GM23338 (cell line): ENCODE measurements around the gene PNLIP. TPM values are rescaled to one million over a fixed set of nuclear protein-coding genes. Genes with fewer than 3 reads are reported as not detected.

Experiments used
- ATAC-seq: fragments of 200-7000 bp; cut with Tn5 transposase; 3 replicates; pipeline ENCODE4 v1.9.1; 2020
- DNase-seq: peaks from one replicate; pipeline ENCODE4 v3.0.0-alpha.2; 2015; ENCODE audit warnings: low spot score
- H2AFZ ChIP-seq: fragments of 200-600 bp; sonication (generic); 2 replicates; pipeline ENCODE4 v1.8.0; 2016; ENCODE audit warnings: antibody characterized with exemption, mild to moderate bottlenecking, moderate library complexity
- H3F3A ChIP-seq: fragments of 200-600 bp; sonication (generic); replicated peaks from 2 replicates; pipeline ENCODE4 v1.8.0; 2017; ENCODE audit warnings: antibody characterized with exemption, mixed run types, low read depth
- H3K27ac ChIP-seq: fragments of 200-600 bp; sonication (generic); 2 replicates; pipeline ENCODE4 v1.6.1; 2016; ENCODE audit warnings: low read depth
- H3K27me3 ChIP-seq: fragments of 200-600 bp; sonication (generic); 2 replicates; pipeline ENCODE4 v1.8.0; 2016; ENCODE audit warnings: mild to moderate bottlenecking, mixed run types, moderate library complexity; ENCODE audit not compliant: insufficient read depth
- H3K36me3 ChIP-seq: fragments of 200-600 bp; sonication (generic); 2 replicates; pipeline ENCODE4 v1.8.0; 2016; ENCODE audit warnings: mild to moderate bottlenecking; ENCODE audit not compliant: insufficient read depth
- H3K4me1 ChIP-seq: fragments of 200-600 bp; sonication (generic); 2 replicates; pipeline ENCODE4 v1.8.0; 2016; ENCODE audit warnings: mild to moderate bottlenecking, moderate library complexity; ENCODE audit not compliant: insufficient read depth
- H3K4me2 ChIP-seq: fragments of 200-600 bp; sonication (generic); 2 replicates; pipeline ENCODE4 v1.7.1; 2017; ENCODE audit warnings: mixed run types
- H3K4me3 ChIP-seq: fragments of 200-600 bp; sonication (generic); 2 replicates; pipeline ENCODE4 v1.6.1; 2016; ENCODE audit warnings: mixed run types
- H3K79me2 ChIP-seq: fragments of 200-600 bp; sonication (generic); replicated peaks from 2 replicates; pipeline ENCODE4 v1.8.0; 2017; ENCODE audit warnings: mild to moderate bottlenecking; ENCODE audit not compliant: insufficient read depth
- H3K9me2 ChIP-seq: fragments of 200-600 bp; sonication (generic); 2 replicates; pipeline ENCODE4 v1.8.0; 2017; ENCODE audit not compliant: insufficient read depth
- H4K20me1 ChIP-seq: fragments of 200-600 bp; sonication (generic); replicated peaks from 2 replicates; pipeline ENCODE4 v1.8.0; 2017; ENCODE audit warnings: mild to moderate bottlenecking; ENCODE audit not compliant: insufficient read depth
- H3K27ac Mint-ChIP-seq: 2 replicates; pipeline ENCODE4 v1.8.0; 2020; ENCODE audit warnings: inconsistent platforms, mild to moderate bottlenecking, moderate library complexity, mixed read lengths
- H3K27me3 Mint-ChIP-seq: 3 replicates; pipeline ENCODE4 v1.8.0; 2022; ENCODE audit warnings: low read depth, mild to moderate bottlenecking, moderate library complexity, mixed read lengths, inconsistent platforms; ENCODE audit not compliant: insufficient read depth, poor library complexity
- H3K36me3 Mint-ChIP-seq: 3 replicates; pipeline ENCODE4 v1.8.0; 2021; ENCODE audit warnings: low read depth, mild to moderate bottlenecking, inconsistent platforms, moderate library complexity, mixed read lengths
- H3K4me1 Mint-ChIP-seq: 3 replicates; pipeline ENCODE4 v1.8.0; 2020; ENCODE audit warnings: mild to moderate bottlenecking, inconsistent platforms, mixed read lengths
- H3K4me3 Mint-ChIP-seq: 3 replicates; pipeline ENCODE4 v1.8.0; 2021; ENCODE audit warnings: moderate library complexity, mild to moderate bottlenecking, inconsistent platforms, mixed read lengths
- H3K9me3 Mint-ChIP-seq: 3 replicates; pipeline ENCODE4 v1.8.0; 2020; ENCODE audit warnings: moderate library complexity, mild to moderate bottlenecking, inconsistent platforms, mixed read lengths
- CREB1 ChIP-seq: fragments of 250-450 bp; sonication (Bioruptor Pico); IDR thresholded peaks from 2 replicates; pipeline ENCODE4 v1.5.0; 2020; ENCODE audit warnings: low read depth, mild to moderate bottlenecking, moderate library complexity
- EZH2 ChIP-seq: fragments of 200-600 bp; sonication (generic); IDR thresholded peaks from one replicate; pipeline ENCODE4 v1.8.0; 2017; ENCODE audit warnings: antibody characterized with exemption, mild to moderate bottlenecking, low read depth; ENCODE audit not compliant: unreplicated experiment
- POLR2AphosphoS5 ChIP-seq: IDR thresholded peaks from 2 replicates; pipeline ENCODE4 v1.6.1; 2016; ENCODE audit warnings: antibody characterized with exemption, low read depth
- STAT1 ChIP-seq: IDR thresholded peaks from one replicate; pipeline ENCODE4 v1.6.1; 2016; ENCODE audit warnings: antibody characterized with exemption; ENCODE audit not compliant: unreplicated experiment
- ZNF114 ChIP-seq: fragments of 250-450 bp; sonication (Bioruptor Pico); IDR thresholded peaks from 2 replicates; pipeline ENCODE4 v1.5.0; 2020; ENCODE audit warnings: mild to moderate bottlenecking, moderate library complexity
- ZNF331 ChIP-seq: fragments of 250-450 bp; sonication (Bioruptor Pico); IDR thresholded peaks from 2 replicates; pipeline ENCODE4 v1.5.0; 2020; ENCODE audit warnings: low read depth, mild to moderate bottlenecking, moderate library complexity
- polyA plus RNA-seq: library from polyadenylated mRNA; unstranded; fragments of >200 nt; fragmentation: Nextera tagmentation; extraction: Ambion mirVana; gene quantifications from 2 replicates; pipeline ENCODE4 v1.2.1, GENCODE V29; 2016
- total RNA-seq: library from RNA; depleted of rRNA; stranded (reverse); fragments of >200 nt; shearing (Covaris generic); gene quantifications from 2 replicates; pipeline ENCODE4 v1.2.3, GENCODE V29; 2014
- TF ChIP-seq, protein P1 (sequence below): IDR thresholded peaks from 2 replicates; pipeline ENCODE4 v1.6.1; 2016; ENCODE audit warnings: antibody characterized with exemption
- TF ChIP-seq, protein P2 (sequence below), 2 experiments: fragments of 200-600 bp in 1 of 2; sonication (generic) in 1 of 2; conservative IDR thresholded peaks; 2 replicates each; pipeline versions ENCODE4 v1.5.1 to v1.6.1; 2016 to 2017; ENCODE audit warnings: antibody characterized with exemption in 2 of 2, low read depth in 2 of 2, mild to moderate bottlenecking in 2 of 2, moderate library complexity in 1 of 2
- TF ChIP-seq, protein P3 (sequence below): IDR thresholded peaks from one replicate; pipeline ENCODE4 v1.6.1; 2018; ENCODE audit warnings: antibody characterized with exemption; ENCODE audit not compliant: unreplicated experiment
- TF ChIP-seq, protein P4 (sequence below): fragments of 250-450 bp; sonication (Bioruptor Pico); IDR thresholded peaks from 2 replicates; pipeline ENCODE4 v1.5.0; 2020; ENCODE audit warnings: mild to moderate bottlenecking, moderate library complexity

The PNLIP gene
- total and polyA plus RNA-seq, 2 experiments from 2014 or later, result not detected

DNA sequence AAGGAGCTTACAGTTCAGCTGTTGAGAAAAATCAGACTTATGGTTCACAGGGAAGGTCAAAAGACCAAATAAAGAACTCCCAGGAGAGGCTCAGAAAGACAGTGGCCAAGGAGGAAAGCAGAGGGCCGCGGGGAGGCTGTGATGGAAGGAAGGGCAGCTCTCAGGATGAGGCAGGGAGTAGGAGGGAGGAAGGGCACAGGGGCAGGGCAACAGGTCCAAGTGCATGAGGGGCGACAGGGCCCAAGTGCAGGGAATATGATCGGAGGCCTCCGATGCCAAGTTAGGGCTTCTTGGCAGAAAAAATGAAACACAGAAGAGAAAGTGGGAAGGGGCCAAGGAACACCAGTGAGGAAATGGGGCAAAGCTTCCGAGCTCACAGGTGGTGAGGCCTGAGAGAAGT, 61.6 kb downstream of the PNLIP start:
- H3K4me3 Mint-ChIP-seq, result no peak overlapping the region
- Histone ChIP-seq H3K9me2 (peaks cover 6% of the 10 kb centered on the region; the same call in 1 of the 2 replicates), H4K20me1 (no peaks in the 10 kb centered on the region), H3K4me3 (no peak overlapping the region), H3K79me2 (no peaks in the 10 kb centered on the region), H3K36me3 (no peaks in the 10 kb centered on the region), H3K27me3 (peaks cover 14% of the 10 kb centered on the region; the same call in 1 of the 2 replicates), H3F3A (no peaks in the 10 kb centered on the region), H3K27ac (no peak overlapping the region), H3K4me2 (no peak overlapping the region), H2AFZ (no peak overlapping the region), H3K4me1 (no peaks in the 10 kb centered on the region)
- TF ChIP-seq POLR2AphosphoS5, result no peak
- TF ChIP-seq ZNF331, result no peak
- TF ChIP-seq STAT1, result no peak
- TF ChIP-seq, protein P1, sequence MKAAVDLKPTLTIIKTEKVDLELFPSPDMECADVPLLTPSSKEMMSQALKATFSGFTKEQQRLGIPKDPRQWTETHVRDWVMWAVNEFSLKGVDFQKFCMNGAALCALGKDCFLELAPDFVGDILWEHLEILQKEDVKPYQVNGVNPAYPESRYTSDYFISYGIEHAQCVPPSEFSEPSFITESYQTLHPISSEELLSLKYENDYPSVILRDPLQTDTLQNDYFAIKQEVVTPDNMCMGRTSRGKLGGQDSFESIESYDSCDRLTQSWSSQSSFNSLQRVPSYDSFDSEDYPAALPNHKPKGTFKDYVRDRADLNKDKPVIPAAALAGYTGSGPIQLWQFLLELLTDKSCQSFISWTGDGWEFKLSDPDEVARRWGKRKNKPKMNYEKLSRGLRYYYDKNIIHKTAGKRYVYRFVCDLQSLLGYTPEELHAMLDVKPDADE, result no peak
- TF ChIP-seq, protein P2, sequence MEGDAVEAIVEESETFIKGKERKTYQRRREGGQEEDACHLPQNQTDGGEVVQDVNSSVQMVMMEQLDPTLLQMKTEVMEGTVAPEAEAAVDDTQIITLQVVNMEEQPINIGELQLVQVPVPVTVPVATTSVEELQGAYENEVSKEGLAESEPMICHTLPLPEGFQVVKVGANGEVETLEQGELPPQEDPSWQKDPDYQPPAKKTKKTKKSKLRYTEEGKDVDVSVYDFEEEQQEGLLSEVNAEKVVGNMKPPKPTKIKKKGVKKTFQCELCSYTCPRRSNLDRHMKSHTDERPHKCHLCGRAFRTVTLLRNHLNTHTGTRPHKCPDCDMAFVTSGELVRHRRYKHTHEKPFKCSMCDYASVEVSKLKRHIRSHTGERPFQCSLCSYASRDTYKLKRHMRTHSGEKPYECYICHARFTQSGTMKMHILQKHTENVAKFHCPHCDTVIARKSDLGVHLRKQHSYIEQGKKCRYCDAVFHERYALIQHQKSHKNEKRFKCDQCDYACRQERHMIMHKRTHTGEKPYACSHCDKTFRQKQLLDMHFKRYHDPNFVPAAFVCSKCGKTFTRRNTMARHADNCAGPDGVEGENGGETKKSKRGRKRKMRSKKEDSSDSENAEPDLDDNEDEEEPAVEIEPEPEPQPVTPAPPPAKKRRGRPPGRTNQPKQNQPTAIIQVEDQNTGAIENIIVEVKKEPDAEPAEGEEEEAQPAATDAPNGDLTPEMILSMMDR (conservative IDR thresholded peaks at IDR 0.05; ENCODE audit: low read depth in 2 of 2), result no peak
- TF ChIP-seq ZNF114, result no peak
- TF ChIP-seq, protein P3, sequence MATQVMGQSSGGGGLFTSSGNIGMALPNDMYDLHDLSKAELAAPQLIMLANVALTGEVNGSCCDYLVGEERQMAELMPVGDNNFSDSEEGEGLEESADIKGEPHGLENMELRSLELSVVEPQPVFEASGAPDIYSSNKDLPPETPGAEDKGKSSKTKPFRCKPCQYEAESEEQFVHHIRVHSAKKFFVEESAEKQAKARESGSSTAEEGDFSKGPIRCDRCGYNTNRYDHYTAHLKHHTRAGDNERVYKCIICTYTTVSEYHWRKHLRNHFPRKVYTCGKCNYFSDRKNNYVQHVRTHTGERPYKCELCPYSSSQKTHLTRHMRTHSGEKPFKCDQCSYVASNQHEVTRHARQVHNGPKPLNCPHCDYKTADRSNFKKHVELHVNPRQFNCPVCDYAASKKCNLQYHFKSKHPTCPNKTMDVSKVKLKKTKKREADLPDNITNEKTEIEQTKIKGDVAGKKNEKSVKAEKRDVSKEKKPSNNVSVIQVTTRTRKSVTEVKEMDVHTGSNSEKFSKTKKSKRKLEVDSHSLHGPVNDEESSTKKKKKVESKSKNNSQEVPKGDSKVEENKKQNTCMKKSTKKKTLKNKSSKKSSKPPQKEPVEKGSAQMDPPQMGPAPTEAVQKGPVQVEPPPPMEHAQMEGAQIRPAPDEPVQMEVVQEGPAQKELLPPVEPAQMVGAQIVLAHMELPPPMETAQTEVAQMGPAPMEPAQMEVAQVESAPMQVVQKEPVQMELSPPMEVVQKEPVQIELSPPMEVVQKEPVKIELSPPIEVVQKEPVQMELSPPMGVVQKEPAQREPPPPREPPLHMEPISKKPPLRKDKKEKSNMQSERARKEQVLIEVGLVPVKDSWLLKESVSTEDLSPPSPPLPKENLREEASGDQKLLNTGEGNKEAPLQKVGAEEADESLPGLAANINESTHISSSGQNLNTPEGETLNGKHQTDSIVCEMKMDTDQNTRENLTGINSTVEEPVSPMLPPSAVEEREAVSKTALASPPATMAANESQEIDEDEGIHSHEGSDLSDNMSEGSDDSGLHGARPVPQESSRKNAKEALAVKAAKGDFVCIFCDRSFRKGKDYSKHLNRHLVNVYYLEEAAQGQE, result no peak
- TF ChIP-seq, protein P4, sequence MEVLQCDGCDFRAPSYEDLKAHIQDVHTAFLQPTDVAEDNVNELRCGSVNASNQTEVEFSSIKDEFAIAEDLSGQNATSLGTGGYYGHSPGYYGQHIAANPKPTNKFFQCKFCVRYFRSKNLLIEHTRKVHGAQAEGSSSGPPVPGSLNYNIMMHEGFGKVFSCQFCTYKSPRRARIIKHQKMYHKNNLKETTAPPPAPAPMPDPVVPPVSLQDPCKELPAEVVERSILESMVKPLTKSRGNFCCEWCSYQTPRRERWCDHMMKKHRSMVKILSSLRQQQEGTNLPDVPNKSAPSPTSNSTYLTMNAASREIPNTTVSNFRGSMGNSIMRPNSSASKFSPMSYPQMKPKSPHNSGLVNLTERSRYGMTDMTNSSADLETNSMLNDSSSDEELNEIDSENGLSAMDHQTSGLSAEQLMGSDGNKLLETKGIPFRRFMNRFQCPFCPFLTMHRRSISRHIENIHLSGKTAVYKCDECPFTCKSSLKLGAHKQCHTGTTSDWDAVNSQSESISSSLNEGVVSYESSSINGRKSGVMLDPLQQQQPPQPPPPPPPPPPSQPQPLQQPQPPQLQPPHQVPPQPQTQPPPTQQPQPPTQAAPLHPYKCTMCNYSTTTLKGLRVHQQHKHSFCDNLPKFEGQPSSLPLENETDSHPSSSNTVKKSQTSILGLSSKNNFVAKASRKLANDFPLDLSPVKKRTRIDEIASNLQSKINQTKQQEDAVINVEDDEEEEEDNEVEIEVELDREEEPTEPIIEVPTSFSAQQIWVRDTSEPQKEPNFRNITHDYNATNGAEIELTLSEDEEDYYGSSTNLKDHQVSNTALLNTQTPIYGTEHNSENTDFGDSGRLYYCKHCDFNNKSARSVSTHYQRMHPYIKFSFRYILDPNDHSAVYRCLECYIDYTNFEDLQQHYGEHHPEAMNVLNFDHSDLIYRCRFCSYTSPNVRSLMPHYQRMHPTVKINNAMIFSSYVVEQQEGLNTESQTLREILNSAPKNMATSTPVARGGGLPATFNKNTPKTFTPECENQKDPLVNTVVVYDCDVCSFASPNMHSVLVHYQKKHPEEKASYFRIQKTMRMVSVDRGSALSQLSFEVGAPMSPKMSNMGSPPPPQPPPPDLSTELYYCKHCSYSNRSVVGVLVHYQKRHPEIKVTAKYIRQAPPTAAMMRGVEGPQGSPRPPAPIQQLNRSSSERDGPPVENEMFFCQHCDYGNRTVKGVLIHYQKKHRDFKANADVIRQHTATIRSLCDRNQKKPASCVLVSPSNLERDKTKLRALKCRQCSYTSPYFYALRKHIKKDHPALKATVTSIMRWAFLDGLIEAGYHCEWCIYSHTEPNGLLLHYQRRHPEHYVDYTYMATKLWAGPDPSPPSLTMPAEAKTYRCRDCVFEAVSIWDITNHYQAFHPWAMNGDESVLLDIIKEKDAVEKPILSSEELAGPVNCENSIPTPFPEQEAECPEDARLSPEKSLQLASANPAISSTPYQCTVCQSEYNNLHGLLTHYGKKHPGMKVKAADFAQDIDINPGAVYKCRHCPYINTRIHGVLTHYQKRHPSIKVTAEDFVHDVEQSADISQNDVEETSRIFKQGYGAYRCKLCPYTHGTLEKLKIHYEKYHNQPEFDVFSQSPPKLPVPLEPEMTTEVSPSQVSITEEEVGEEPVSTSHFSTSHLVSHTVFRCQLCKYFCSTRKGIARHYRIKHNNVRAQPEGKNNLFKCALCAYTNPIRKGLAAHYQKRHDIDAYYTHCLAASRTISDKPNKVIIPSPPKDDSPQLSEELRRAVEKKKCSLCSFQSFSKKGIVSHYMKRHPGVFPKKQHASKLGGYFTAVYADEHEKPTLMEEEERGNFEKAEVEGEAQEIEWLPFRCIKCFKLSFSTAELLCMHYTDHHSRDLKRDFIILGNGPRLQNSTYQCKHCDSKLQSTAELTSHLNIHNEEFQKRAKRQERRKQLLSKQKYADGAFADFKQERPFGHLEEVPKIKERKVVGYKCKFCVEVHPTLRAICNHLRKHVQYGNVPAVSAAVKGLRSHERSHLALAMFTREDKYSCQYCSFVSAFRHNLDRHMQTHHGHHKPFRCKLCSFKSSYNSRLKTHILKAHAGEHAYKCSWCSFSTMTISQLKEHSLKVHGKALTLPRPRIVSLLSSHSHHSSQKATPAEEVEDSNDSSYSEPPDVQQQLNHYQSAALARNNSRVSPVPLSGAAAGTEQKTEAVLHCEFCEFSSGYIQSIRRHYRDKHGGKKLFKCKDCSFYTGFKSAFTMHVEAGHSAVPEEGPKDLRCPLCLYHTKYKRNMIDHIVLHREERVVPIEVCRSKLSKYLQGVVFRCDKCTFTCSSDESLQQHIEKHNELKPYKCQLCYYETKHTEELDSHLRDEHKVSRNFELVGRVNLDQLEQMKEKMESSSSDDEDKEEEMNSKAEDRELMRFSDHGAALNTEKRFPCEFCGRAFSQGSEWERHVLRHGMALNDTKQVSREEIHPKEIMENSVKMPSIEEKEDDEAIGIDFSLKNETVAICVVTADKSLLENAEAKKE (CRISPR knock-in tag), result no peak
- TF ChIP-seq CREB1 (CRISPR knock-in tag), result no peak
- no peak for TF ChIP-seq EZH2
- ATAC-seq (no peak), DNase-seq (no peak)
- peaks cover 13% of the 10 kb centered on the region for H3K27me3 Mint-ChIP-seq
- no peak overlapping the region for H3K27ac Mint-ChIP-seq
- peaks cover 6% of the 10 kb centered on the region; the same call in 1 of the 3 replicates for H3K9me3 Mint-ChIP-seq
- H3K4me1 Mint-ChIP-seq, result 0 out of 3 replicates have a peak, but pooled peaks cover 3% of the 10 kb centered on the region
- no peaks in the 10 kb centered on the region for H3K36me3 Mint-ChIP-seq
